ENCODE data around the gene CRABP2. TPM values are rescaled to one million over a fixed set of nuclear protein-coding genes. Genes with fewer than 3 reads are reported as not detected.

Gene CRABP2
- total RNA-seq, 1 experiment from 2014 or later: 209 TPM

DNA sequence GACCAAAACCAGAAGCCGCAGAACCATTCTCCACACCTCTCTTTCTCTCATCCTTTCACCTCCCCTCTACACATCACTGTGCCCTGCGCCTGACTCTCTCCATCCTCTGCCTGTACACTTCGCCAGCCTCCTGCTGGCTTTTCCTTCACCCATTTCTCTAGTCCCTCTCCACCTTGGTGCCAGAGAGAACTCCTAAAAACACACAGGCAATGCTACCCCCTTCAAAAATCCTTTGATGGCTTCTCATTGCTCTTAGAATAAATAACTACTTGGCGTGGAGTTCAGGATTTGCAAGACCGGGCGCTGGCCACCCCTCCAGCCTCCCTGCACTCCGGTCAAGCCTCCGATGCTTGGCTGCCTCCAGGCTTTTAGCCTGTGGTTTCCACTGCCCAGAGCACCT is 8.6 kb downstream of the CRABP2 start:
- POLR2A ChIA-PET: no interaction called here
- no peak overlapping the region for H3K4me2 ChIP-seq (ENCODE audit: low read length)
- H3K9me2 ChIP-seq (ENCODE audit: insufficient read depth): no peaks in the 10 kb centered on the region
- H2AFZ ChIP-seq (ENCODE audit: low read depth, low read length, poor library complexity, severe bottlenecking): no peak overlapping the region
- no peak overlapping the region for H3K9ac ChIP-seq (ENCODE audit: low read length)
- ATAC-seq (no peak), DNase-seq (ENCODE audit: low read depth, low spot score) (no peak)
- no peak overlapping the region for H3K4me3 ChIP-seq (replicated peaks in 1 of 2; ENCODE audit: low read depth in 1 of 2, low read length in 2 of 2)
- no peak overlapping the region for H3K27ac ChIP-seq (ENCODE audit: low read depth, low read length)
- intact Hi-C loops (cut with micrococcal nuclease): no loop called here
- H3K27me3 ChIP-seq (ENCODE audit: insufficient read depth, low read length): no peaks in the 10 kb centered on the region
- RAD21 ChIA-PET (ENCODE audit: low non-redundant PET in 1 of 2, low total read pairs in 2 of 2, uncharacterized antibody in 2 of 2, unreplicated experiment in 2 of 2): no interaction called here
- no peaks in the 10 kb centered on the region for H4K20me1 ChIP-seq (ENCODE audit: insufficient read depth)
- peaks cover 22 to 24% of the 10 kb centered on the region in 2 experiments; a peak in 3 of 4 replicates for H3K36me3 ChIP-seq (ENCODE audit: control insufficient read depth in 1 of 2, insufficient read depth in 2 of 2, low read length in 2 of 2)
- H3K9me3 ChIP-seq (ENCODE audit: control insufficient read depth in 1 of 2, insufficient read depth in 1 of 2, low read depth in 1 of 2, low read length in 2 of 2): no peaks in the 10 kb centered on the region
- TF ChIP-seq EZH2 (IDR thresholded peaks at IDR 0.05) (no peak), ZFX (IDR thresholded peaks at IDR 0.05) (no peak), SP1 (IDR thresholded peaks at IDR 0.05; ENCODE audit: low read depth) (no peak), CEBPB (IDR thresholded peaks at IDR 0.05; ENCODE audit: low read depth) (no peak), YY1 (IDR thresholded peaks at IDR 0.05; ENCODE audit: extremely low read depth, insufficient replicate concordance, low read depth, low read length) (no peak), POLR2A (IDR thresholded peaks at IDR 0.05; ENCODE audit: borderline replicate concordance, extremely low read depth, insufficient read depth, insufficient read length) (no peak), EZH2phosphoT487 (IDR thresholded peaks at IDR 0.05; ENCODE audit: borderline replicate concordance) (no peak), SRF (IDR thresholded peaks at IDR 0.05; ENCODE audit: low read depth) (no peak), ZNF274 (IDR thresholded peaks at IDR 0.05; ENCODE audit: low read depth, low read length) (no peak), EGR1 (IDR thresholded peaks at IDR 0.05; ENCODE audit: low read depth) (no peak), CBX3 (IDR thresholded peaks at IDR 0.05; ENCODE audit: low read depth) (no peak), ELF1 (IDR thresholded peaks at IDR 0.05; ENCODE audit: borderline replicate concordance, low read depth) (no peak), SIN3A (IDR thresholded peaks at IDR 0.05; ENCODE audit: low read depth) (no peak), FOSL1 (IDR thresholded peaks at IDR 0.05; ENCODE audit: low read depth) (no peak), RAD21 (IDR thresholded peaks at IDR 0.05; ENCODE audit: low read depth) (no peak), TCF7L2 (IDR thresholded peaks at IDR 0.05; ENCODE audit: borderline replicate concordance, extremely low read depth, insufficient read depth, insufficient read length) (no peak), JUND (IDR thresholded peaks at IDR 0.05) (no peak), POLR2AphosphoS5 (IDR thresholded peaks at IDR 0.05; ENCODE audit: low read depth, low read length) (no peak)
- TF ChIP-seq, protein P1, sequence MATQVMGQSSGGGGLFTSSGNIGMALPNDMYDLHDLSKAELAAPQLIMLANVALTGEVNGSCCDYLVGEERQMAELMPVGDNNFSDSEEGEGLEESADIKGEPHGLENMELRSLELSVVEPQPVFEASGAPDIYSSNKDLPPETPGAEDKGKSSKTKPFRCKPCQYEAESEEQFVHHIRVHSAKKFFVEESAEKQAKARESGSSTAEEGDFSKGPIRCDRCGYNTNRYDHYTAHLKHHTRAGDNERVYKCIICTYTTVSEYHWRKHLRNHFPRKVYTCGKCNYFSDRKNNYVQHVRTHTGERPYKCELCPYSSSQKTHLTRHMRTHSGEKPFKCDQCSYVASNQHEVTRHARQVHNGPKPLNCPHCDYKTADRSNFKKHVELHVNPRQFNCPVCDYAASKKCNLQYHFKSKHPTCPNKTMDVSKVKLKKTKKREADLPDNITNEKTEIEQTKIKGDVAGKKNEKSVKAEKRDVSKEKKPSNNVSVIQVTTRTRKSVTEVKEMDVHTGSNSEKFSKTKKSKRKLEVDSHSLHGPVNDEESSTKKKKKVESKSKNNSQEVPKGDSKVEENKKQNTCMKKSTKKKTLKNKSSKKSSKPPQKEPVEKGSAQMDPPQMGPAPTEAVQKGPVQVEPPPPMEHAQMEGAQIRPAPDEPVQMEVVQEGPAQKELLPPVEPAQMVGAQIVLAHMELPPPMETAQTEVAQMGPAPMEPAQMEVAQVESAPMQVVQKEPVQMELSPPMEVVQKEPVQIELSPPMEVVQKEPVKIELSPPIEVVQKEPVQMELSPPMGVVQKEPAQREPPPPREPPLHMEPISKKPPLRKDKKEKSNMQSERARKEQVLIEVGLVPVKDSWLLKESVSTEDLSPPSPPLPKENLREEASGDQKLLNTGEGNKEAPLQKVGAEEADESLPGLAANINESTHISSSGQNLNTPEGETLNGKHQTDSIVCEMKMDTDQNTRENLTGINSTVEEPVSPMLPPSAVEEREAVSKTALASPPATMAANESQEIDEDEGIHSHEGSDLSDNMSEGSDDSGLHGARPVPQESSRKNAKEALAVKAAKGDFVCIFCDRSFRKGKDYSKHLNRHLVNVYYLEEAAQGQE (IDR thresholded peaks at IDR 0.05; ENCODE audit: low read depth): no peak
- TF ChIP-seq, protein P2, sequence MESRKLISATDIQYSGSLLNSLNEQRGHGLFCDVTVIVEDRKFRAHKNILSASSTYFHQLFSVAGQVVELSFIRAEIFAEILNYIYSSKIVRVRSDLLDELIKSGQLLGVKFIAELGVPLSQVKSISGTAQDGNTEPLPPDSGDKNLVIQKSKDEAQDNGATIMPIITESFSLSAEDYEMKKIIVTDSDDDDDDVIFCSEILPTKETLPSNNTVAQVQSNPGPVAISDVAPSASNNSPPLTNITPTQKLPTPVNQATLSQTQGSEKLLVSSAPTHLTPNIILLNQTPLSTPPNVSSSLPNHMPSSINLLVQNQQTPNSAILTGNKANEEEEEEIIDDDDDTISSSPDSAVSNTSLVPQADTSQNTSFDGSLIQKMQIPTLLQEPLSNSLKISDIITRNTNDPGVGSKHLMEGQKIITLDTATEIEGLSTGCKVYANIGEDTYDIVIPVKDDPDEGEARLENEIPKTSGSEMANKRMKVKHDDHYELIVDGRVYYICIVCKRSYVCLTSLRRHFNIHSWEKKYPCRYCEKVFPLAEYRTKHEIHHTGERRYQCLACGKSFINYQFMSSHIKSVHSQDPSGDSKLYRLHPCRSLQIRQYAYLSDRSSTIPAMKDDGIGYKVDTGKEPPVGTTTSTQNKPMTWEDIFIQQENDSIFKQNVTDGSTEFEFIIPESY (IDR thresholded peaks at IDR 0.05; ENCODE audit: extremely low read depth, insufficient replicate concordance, low read length): no peak
- no TSS peak for BruUV-seq (replicated peaks)
- CTCF ChIA-PET: interaction anchor here (0.9 kb wide), 1 partner anchor 9 kb away, joined by 5 read pairs; the partner anchor contains the start of gene CRABP2
- H3K4me1 ChIP-seq (ENCODE audit: control insufficient read depth in 1 of 2, insufficient read depth in 2 of 2, low read length in 2 of 2): peaks cover 29 to 36% of the 10 kb centered on the region in 2 experiments
- H3K79me2 ChIP-seq (ENCODE audit: insufficient read depth, low read length): 0 out of 2 replicates have a peak, but pooled peaks cover 4% of the 10 kb centered on the region

All from HCT116 (cell line).